ENCODE data around the gene DCTN5.

GRCh38 chr16:23682181-23682580, 40.9 kb downstream of the DCTN5 start:
- TF ChIP-seq EZH2 (IDR thresholded peaks at IDR 0.05; ENCODE audit: low read length, missing control alignments) (no peak), CTCF (conservative IDR thresholded peaks at IDR 0.05 in 1 of 2, IDR thresholded peaks at IDR 0.05 in 1 of 2; ENCODE audit: low read depth in 1 of 2, low read length in 2 of 2) (no peak)
